Osteoblast (primary cell): ENCODE results near the gene ATP13A3. TPM values are rescaled to one million over a fixed set of nuclear protein-coding genes. Genes with fewer than 3 reads are reported as not detected.

Experiments
- DNase-seq: peaks from one replicate; pipeline ENCODE4 v3.0.0; 2011; ENCODE audit warnings: low spot score, mixed read lengths; ENCODE audit not compliant: insufficient read length; ENCODE audit errors: missing footprints
- H2AFZ ChIP-seq: 2 replicates; pipeline ENCODE4 v1.6.0; 2011; ENCODE audit warnings: mild to moderate bottlenecking, low read length
- H3K27ac ChIP-seq: 2 replicates; pipeline ENCODE4 v1.5.1; 2011; ENCODE audit warnings: mild to moderate bottlenecking, low read depth, low read length, moderate library complexity
- H3K27me3 ChIP-seq: 2 replicates; pipeline ENCODE4 v1.6.0; 2012; ENCODE audit warnings: mild to moderate bottlenecking, control low read depth, inconsistent platforms, low read length, moderate library complexity; ENCODE audit not compliant: insufficient read depth
- H3K36me3 ChIP-seq: 2 replicates; pipeline ENCODE4 v1.5.1; 2011; ENCODE audit warnings: mild to moderate bottlenecking, low read length, control low read depth, moderate library complexity; ENCODE audit not compliant: insufficient read depth
- H3K4me1 ChIP-seq: 2 replicates; pipeline ENCODE4 v1.5.1; 2011; ENCODE audit warnings: mild to moderate bottlenecking, low read length, control low read depth, moderate library complexity; ENCODE audit not compliant: insufficient read depth
- H3K4me2 ChIP-seq: 2 replicates; pipeline ENCODE4 v1.6.0; 2011; ENCODE audit warnings: mild to moderate bottlenecking, low read length; ENCODE audit not compliant: insufficient read depth
- H3K4me3 ChIP-seq: fragments of 200-600 bp; sonication (generic); 3 replicates; pipeline ENCODE4 v1.5.1; 2012; ENCODE audit warnings: mild to moderate bottlenecking, low read length, inconsistent platforms; ENCODE audit not compliant: insufficient read depth
- H3K79me2 ChIP-seq: 2 replicates; pipeline ENCODE4 v1.6.0; 2012; ENCODE audit warnings: mild to moderate bottlenecking, low read length, control low read depth, inconsistent platforms; ENCODE audit not compliant: insufficient read depth
- H3K9me3 ChIP-seq: 2 replicates; pipeline ENCODE4 v1.5.1; 2011; ENCODE audit warnings: low read depth, low read length, control low read depth
- H4K20me1 ChIP-seq: 2 replicates; pipeline ENCODE4 v1.6.0; 2012; ENCODE audit warnings: mild to moderate bottlenecking, low read length, control low read depth; ENCODE audit not compliant: insufficient read depth
- CTCF ChIP-seq: IDR thresholded peaks from 2 replicates; pipeline ENCODE4 v1.5.1; 2011; ENCODE audit warnings: mild to moderate bottlenecking, low read depth, low read length, moderate library complexity; ENCODE audit errors: extremely low read depth
- total RNA-seq: library from RNA; depleted of rRNA; stranded (reverse); fragments of >200 nt; gene quantifications from 2 replicates; pipeline ENCODE4 v1.2.3, GENCODE V29; 2012

The ATP13A3 gene
- total RNA-seq, 1 donor = 311 TPM

- Histone ChIP-seq H3K36me3 (no peaks in the 10 kb centered on the region), H3K79me2 (no peaks in the 10 kb centered on the region), H3K9me3 (no peaks in the 10 kb centered on the region), H3K27ac (no peak overlapping the region), H3K4me2 (no peak overlapping the region), H3K4me1 (peaks cover 3% of the 10 kb centered on the region), H4K20me1 (no peaks in the 10 kb centered on the region), H2AFZ (no peak overlapping the region), H3K4me3 (no peak overlapping the region), H3K27me3 (peaks cover 5% of the 10 kb centered on the region)
- no peak for DNase-seq
- no peak for TF ChIP-seq CTCF
Measured at GRCh38 chr3:194396539-194396858, 90.3 kb downstream of the ATP13A3 start.

- no peaks in the 10 kb centered on the region for H3K79me2 ChIP-seq
- H3K27ac ChIP-seq = no peak overlapping the region
- no peak overlapping the region for H3K4me3 ChIP-seq
- H3K36me3 ChIP-seq = no peaks in the 10 kb centered on the region
- no peak overlapping the region for H2AFZ ChIP-seq
- no peak overlapping the region for H3K4me2 ChIP-seq
- no peak for TF ChIP-seq CTCF
- H3K9me3 ChIP-seq = no peaks in the 10 kb centered on the region
- DNase-seq = no peak
- H3K4me1 ChIP-seq = peaks cover 3% of the 10 kb centered on the region
- H3K27me3 ChIP-seq = peaks cover 5% of the 10 kb centered on the region
- H4K20me1 ChIP-seq = no peaks in the 10 kb centered on the region
Measured at GRCh38 chr3:194395778-194396538, 90.8 kb downstream of the ATP13A3 start.

- Histone ChIP-seq H3K79me2 (no peaks in the 10 kb centered on the region), H3K9me3 (no peaks in the 10 kb centered on the region), H3K36me3 (no peaks in the 10 kb centered on the region), H4K20me1 (no peaks in the 10 kb centered on the region), H3K27ac (no peak overlapping the region), H3K4me3 (no peak overlapping the region), H2AFZ (no peak overlapping the region), H3K4me2 (no peak overlapping the region), H3K27me3 (peaks cover 7% of the 10 kb centered on the region), H3K4me1 (peaks cover 3% of the 10 kb centered on the region)
- TF ChIP-seq CTCF = no peak
- no peak for DNase-seq
Measured at GRCh38 chr3:194395212-194395611, 91.6 kb downstream of the ATP13A3 start.

GRCh38 chr3:194392576-194392975, 94.2 kb downstream of the ATP13A3 start:
- no peaks in the 10 kb centered on the region for H3K79me2 ChIP-seq
- no peak overlapping the region for H3K4me2 ChIP-seq
- no peak overlapping the region for H2AFZ ChIP-seq
- DNase-seq = no peak
- H3K9me3 ChIP-seq = no peaks in the 10 kb centered on the region
- peaks cover 11% of the 10 kb centered on the region for H3K27me3 ChIP-seq
- TF ChIP-seq CTCF = no peak
- no peak overlapping the region for H3K4me3 ChIP-seq
- H3K27ac ChIP-seq = no peak overlapping the region
- H4K20me1 ChIP-seq = no peaks in the 10 kb centered on the region
- peaks cover 1% of the 10 kb centered on the region for H3K4me1 ChIP-seq
- H3K36me3 ChIP-seq = no peaks in the 10 kb centered on the region
